ENCODE results near the gene SH3RF3.
"Not testable (repeated sequence)": the region's sequence is repeated elsewhere in the genome, so short reads cannot be mapped to it uniquely, and the experiment has no call there.

Gene SH3RF3

DNA sequence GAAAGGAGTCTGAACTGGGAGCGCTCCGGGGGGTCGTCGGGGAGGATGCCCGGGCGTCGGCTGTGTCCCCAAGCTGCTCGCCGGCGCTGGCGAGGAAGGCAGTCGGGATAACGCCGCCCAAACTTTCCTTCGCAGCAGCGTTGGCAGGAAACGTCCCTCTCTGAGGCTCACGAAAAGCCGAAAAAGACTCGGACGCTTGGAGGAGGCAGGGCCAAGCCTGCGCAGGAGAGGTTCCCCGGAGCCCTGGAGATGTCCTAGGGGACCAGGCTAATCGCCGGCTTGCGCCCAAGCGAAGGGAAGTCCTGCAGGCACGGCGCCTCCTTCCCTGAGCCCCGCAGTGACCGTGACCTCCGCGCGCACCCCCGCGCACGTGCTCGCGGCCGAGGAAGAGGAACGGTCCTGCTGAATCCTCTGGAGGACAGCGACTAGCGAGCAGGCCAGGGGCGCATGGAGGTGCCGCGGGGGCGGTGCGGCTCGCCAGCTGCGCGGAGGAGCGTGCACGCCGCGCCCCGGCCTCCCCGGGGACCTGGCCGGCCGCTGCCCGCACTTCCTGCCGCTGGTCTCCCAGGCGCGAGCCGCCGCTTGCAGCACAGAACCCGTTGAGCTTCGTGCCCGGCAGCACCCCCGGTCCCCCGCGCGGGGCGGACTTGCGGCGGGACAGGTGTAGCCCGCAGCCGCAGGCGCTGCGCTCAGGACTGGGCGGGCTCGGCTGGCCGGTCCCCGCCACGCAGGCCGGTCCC lies at the start of gene SH3RF3:
Gene SH3RF3, plus strand, starts transcription at position 590 of the 740 bp plus-strand sequence.
- DNase-seq (ENCODE audit: low read depth, low spot score): no peak

DNA sequence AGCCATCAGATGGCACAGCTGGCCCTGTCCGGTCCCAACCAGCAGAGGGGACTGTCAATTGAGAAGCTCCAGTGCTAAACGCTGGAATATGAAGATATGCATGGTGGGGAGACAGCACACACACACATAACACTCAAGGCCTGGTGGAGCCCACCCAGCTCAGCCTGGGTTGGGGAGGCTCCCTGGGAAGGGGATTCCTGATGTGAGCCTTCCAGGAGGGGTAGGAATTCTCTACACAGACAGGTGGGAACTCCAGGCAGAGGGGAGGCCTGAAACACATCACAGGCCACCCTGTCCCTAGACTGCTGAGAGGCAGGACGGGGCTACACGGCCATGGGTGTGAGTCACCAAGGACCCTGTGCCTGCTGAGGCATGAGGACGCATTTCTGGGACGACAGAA lies 49.4 kb upstream of the SH3RF3 start:
- no peak for DNase-seq (ENCODE audit: low read depth, low spot score)

DNA sequence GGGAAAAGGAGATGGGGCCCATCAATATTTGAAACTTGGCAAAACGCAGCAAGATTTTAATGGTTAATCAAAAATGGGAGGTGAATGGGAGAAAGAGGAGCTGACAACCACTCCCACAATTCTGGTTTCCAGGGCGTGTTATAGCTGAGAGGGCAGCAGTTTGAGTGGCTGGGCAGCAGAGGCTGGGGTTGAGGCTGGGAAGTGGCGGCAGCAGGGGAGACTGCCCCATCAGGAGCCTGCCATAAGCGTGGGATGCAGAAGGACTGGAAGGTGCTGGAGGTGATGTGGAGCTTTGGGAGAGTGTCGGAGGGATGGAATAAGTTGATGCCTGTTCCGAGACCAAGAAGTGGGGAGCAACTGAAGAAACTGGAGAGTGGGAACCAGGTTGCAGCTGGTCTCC lies 48.9 kb upstream of the SH3RF3 start:
- DNase-seq (ENCODE audit: low read depth, low spot score): no peak

DNA sequence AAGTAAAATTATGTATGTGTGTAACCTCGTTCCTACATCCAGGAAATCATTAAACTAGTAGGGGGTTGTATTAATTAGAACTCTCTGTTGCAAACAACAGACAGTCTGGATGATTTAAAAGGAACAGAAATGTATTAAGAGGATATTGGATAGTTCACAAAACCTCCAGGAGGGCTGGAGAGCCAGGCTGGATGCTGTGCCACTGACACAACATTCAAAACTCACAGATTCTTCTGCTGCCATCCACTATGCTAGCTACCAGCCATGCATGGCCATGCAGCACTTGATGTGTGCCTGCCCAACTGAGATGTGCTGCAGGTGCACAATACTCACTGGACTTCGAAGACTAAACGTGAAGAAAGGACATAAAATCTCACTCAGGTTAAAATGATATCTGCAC lies 48.2 kb upstream of the SH3RF3 start:
- DNase-seq (ENCODE audit: low read depth, low spot score): no peak

DNA sequence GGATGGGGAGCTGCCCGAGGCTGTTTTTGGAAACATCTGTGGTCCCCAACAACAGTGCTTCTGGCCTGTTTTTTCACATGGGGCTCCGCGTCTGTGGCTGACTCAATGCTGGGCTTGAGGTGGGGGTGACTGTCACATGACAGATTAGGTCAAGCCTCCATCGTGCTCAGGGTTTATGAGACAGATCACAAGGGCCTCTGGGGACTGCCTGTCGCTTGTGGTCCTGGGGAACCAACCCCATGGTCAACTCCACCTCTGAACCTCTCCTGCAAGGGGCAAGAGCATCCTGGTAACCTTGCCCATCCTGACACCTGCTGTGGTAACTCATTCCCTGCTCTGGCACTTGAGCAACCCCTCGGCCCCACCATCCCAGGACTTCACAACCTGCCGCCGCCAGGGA lies 47.6 kb upstream of the SH3RF3 start:
- DNase-seq (ENCODE audit: low read depth, low spot score): no peak

DNA sequence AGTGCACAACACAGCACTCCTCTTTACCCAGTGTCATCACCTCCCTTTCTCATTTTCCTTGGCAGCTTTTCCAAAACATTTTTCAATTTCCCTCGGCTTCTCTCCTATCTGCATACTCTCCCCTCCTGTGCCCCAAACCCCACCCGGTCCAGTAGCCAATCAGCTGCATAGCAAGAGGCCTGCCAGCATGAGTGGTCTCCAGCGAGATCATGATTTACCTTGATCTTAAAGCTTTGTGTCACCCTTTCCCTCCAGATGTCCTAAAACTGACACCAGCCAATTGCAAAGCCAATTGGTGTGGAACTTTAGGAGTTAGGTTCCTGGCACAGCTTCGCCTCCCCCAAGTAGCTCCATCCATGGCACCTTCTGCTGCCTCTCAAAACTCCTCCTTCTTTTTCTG lies 45.2 kb upstream of the SH3RF3 start:
- no peak for DNase-seq (ENCODE audit: low read depth, low spot score)

DNA sequence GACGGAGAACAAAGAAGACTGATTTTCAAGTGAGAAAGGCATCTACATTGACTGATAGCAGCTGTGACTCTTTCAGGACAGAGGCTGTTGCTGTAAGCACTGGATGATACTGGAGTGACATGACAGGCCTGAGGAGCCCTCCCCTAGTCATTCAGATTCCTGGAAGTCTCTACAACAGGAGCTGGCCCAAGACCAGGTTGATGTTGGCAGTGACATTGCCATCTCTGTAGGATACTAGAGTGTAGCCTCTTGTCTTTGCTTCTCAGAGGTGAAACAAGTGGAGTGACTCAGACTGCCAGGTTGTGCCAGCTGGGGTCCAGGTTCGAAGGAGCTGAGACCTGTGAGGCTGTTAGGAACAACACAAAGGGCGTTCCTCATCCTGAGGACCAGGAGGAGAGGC lies 44.7 kb upstream of the SH3RF3 start:
- no peak for DNase-seq (ENCODE audit: low read depth, low spot score)

DNA sequence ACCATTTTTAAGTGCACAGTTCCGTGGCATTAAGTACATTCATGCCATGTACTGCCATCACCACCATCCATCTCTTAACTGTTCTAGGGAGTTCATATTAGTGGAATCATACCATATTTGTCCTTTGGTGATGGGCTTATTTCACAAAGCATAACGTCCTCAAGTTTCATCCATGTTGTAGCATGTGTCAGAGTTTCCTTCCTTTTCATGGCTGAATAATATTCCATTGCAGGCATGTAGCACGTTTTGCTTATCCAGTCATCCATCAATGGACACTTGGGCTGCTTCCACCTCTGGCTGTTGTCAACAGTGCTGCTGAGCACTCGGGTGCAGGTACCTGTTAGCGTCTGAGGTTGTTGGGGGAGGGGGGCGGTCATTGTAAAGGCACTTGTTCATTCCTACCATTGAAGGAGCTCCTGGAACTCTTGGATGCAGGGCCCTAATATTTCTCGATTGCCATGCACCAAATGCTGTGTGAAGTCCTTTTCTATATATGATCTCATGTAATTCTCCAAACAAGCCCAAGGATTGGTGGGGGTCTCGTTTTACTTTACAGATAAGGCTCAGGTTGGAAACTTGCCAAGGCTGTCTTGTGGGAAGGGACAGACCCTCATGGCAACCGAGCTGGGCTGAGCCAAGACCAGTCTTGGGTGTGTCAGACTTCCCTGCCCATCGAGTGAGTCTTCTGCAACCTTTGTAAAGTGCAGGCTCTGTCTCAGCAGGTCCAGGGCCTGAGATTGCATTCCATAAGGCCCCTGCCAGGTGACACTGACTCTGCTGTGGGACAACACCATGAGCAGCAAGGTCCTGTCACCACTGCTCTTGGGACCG lies 42.9 kb upstream of the SH3RF3 start:
- DNase-seq (ENCODE audit: low read depth, low spot score): no peak

DNA sequence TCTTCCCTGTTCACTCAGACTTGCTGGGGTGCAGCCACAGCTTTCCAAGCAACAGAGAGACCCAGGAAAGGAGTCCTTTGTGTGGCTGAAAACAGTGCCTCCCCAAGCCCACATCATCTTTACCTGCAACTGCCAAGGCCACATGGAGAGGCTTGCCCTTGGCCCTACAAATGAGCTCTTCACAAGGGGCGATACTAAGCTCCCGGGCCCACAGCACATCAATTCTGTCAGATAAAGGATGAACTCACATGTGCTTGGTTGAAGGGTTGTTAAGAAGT lies 42.3 kb upstream of the SH3RF3 start:
- no peak for DNase-seq (ENCODE audit: low read depth, low spot score)

DNA sequence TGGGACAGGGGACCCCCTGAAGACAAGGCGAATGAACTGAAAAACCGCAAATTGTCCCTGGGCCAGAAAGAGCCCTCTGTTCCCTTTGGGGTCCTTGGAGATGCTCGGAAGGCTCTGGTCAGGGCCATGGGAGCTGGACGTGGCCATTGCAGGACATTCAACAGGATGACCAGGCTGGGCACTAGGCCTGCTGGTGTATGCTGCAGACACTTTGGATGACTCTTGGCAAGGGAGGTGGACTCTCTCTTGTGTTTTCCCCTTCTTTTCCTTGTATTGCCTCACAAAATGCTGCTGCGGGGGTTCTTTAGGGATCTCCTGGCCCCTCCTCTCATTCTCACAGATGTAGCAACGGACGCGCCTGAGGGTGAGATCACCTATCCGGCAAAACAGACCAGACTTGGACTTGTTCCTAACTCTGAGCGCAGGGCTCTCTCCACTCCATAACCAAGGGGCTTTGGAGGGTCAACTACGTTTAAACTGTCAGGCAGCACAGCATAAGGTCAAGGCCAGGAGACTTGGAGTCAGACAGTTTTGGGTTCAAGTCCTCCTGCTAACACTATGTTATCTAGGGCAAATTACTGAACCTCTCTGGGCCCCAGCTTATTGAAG lies 41.8 kb upstream of the SH3RF3 start:
- no peak for DNase-seq (ENCODE audit: low read depth, low spot score)

DNA sequence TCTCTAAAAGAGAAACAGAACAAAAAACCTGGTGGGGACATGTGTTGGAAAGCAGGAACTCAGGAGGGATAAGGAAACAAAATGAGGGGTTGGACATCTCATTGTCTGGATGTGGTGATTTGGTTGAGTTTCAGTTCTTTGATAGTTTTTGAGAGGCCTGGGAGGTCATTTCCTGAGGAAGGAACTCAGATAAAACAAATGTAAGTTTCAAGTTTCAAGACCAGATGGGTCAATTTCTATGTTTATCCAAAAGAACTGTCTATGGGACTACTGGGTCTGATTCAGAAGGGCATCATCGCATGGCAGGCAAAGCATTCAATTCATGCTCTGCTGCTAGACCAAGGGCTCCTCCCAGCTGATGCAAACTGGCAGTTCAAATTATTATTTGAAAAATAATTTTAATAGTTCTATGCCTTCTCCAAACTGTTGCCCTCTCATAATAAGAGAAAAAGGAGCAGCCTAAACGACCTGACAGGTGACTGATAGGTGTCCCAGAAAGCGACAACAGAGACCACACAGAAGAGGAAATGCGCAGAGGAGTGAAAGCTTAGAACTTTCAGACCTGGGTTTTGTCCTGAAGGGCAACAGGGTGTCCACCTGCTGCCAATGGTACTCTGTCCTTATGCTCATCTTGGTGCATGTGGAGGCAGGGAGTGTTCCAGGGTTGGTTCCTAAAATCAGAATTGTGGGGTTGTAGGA lies 39.3 kb upstream of the SH3RF3 start:
- DNase-seq (ENCODE audit: low read depth, low spot score): no peak

DNA sequence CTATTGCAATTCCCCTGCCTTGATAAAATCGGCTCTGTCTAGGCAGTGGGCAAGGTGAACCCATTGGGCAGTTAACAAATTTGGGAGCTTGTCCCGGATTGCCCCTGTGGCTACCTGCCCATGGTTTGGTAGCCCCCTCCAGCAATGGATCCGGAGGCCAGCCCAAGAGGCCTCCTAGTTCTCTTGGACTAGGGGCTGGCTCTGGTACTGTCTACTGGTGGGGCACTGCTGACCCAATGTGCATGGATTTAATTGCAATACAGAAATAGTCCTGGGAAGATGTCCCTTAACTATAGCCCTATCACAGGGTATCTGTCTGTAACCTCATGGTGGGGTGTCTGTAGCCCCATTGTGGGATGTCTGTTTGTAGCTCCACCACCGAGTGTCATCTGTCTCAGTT lies 37.5 kb upstream of the SH3RF3 start:
- DNase-seq (ENCODE audit: low read depth, low spot score): no peak

DNA sequence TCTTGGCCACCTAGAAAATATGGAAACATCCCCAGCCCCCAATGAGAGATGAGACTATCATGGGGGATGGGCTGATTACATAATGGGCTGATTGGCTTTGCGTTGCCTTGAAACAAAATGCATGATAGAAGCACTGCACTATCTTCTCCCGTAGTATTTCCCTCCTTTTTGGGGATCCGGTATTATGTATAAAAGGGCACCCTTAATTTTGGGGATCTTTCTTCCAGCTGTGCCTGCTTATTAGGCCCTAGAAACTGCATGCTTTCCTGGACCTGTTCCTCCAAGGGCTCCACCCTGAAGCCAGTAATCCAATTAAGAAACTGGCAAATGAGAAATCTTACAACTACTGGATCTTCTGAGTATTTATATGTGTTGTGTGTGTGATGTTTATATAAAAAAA lies 34.9 kb upstream of the SH3RF3 start:
- no peak for DNase-seq (ENCODE audit: low read depth, low spot score)

DNA sequence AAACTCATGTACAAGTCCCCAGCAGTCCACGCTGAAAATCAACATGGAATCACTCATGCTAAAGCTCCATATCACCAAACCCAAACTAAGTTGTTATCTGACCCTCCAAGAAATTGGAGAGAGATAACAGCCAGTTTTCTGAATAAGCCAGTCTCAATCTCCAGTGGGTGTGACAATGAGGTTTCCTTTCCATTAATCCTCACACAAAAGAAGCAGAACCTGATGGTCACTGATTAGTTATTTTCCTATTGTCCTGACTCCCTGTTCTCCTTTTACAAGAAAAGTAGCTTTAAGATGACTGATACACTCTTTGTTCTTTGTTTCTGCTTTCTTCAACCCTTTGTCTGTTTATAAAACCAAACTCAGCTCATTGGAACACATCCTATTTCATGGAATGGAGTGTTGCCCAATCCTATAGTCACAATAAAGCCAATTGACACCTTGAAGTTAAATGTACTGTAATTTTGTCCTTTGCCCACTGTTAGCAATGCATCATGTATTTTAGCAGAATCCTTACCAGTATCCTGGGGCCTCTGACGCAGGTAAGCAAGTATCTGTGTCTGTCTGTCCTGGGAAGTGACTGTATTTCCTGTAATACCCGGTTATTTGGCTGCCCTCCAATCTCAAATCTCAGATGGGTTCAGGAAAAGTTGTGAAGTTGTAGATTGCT lies 30.6 kb upstream of the SH3RF3 start:
- DNase-seq (ENCODE audit: low read depth, low spot score): no peak

DNA sequence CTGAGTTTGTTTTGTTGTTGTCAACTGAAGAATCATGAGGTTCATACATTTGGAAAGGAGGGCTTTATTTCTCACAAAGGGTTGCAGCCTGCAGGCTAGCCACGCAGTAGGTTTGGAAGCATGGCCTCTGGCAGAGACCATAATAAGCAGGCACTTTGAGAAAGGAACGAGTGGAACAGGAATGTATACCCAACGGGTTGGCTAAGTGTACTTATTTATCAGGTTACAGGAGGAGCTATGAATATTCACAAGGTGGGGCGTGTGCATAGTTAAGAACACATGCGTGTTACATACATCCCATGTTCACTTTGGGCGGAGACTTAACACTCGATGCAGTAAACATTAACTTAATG lies 30.1 kb upstream of the SH3RF3 start:
- DNase-seq (ENCODE audit: low read depth, low spot score): no peak

DNA sequence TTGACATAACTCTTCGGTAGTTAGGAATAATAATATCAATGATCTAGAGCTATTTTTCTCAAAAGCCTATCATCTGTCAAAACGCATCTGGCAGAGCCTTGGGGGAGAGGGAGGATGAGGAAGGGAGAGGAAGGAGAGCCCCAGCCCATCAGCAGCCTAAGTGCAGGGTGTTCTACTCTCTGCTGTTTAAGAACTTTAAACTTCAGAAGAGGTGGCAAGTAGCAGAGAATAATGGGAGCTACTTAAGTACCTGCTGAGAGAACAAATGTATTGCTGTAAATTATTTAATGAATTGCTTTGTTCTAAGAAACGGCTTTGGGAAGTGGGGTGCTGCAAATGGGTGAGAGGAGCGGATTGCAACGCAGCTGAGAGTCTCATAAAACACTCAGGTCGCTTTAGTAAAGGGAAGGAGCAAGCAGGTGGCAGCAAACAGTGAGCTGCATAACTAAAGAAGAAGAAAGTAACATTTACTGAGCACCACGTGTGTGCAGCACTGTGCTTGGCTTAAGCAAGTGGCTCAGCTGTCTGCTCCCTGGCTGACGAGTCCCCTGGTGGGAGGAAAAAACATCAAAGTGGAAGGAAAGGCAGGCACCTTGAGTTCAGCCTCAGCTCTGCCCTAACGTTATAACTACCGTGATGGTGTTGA lies 26.3 kb upstream of the SH3RF3 start:
- DNase-seq (ENCODE audit: low read depth, low spot score): peak; percentile 48

DNA sequence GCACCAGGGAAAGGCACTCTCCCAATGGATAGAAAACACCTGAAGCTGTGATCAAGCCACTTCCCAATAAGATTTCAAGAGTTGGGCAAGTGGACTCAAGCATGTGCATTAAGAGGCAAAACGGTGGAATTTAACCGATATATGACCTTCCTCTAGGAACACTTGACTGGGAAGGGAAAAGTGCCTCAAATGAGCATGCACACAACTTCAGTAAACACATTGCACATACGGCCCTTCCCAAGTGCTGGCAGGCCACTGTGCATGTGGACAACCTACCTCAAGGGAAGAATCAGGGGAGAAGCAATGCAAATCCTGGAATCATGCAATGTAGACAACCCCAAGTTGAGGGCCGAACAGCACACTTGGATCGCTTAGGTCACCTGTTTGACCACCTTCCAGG lies 23.9 kb upstream of the SH3RF3 start:
- DNase-seq (ENCODE audit: low read depth, low spot score): no peak

DNA sequence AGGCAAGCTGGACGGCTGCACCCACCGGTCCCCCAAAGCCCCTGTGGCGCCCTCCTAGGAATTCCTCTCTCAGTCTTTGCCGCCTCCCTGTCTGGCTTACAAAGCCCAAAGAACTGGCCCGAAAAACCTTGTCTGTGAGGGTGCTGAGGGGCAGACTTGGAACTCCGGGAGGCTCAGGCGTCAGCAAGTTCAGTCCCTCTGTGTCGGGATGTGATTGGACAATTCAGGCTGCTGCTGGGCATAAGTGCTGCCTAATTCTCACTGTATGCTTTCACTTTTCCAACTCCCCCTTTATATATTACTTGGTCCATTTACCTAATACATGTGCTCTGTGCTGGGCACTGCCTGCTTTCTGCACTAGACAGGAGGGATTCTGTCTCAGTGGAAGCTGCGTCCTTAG lies 20.3 kb upstream of the SH3RF3 start:
- no peak for DNase-seq (ENCODE audit: low read depth, low spot score)

DNA sequence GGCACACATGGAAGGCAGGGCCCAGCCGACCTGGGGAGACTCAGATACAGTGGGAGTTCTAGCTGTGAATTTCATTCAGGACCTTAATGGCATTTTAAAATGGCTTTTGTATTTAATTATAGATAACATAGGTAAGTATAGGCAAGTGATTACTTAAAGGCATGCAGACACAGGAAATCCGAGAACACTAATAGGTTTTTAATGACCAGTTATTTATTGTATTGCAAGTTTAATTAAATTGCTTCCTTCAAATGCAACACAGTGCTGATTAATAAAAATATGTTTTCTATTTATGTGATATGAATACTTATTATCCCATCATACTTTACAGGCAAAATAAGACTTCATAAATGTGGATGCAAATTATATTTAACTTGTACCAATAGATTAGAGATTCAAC lies 19.7 kb upstream of the SH3RF3 start:
- no peak for DNase-seq (ENCODE audit: low read depth, low spot score)

DNA sequence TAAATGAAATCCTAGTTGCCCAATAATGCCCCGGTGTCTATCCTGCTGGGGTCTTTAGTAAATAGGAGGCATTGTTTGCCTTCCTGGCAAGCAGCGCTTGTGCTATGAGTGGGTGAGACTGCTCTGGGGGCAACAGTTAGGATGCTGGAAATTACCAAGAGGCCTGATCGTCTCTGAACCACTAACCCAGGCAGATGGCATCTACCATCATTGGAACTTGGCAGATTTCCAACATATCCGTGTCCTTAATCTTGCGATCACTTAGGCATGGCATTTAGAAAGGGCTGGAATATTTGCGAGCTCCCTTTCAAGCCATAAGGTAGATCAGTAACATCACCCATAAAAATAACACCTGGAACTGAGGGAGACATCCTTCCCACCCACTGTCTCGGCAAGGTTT lies 18.8 kb upstream of the SH3RF3 start:
- DNase-seq (ENCODE audit: low read depth, low spot score): no peak

DNA sequence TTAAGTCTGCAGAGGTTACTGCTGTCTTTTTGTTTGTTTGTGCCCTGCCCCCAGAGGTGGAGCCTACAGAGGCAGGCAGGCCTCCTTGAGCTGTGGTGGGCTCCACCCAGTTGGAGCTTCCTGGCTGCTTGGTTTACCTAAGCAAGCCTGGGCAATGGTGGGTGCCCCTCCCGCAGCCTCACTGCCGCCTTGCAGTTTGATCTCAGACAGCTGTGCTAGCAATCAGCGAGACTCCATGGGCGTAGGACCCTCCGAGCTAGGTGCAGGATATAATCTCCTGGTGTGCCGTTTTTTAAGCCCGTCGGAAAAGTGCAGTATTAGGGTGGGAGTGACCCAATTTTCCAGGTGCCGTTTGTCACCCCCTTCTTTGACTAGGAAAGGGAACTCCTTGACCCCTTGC lies 11.8 kb upstream of the SH3RF3 start:
- not testable (repeated sequence) for DNase-seq (ENCODE audit: low read depth, low spot score)

DNA sequence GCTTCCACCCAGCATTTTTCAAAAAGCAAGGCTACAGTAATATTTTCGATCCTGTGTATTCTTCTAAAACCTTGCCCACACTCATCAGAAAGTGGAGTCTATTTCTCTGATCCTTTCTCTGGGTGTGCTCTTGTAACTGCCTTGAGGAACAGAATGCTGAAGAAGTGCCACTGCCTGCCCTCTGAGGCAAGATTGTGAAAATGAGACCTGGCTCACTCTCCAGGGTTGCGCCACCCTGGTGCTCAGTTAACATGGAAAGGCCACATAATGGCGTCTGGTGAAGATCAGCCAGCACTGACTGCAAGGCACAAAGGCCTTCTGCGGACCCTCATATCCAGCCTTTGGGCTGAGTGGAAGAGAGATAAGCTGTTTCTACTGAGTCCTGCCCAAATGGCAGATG lies 11.2 kb upstream of the SH3RF3 start:
- no peak for DNase-seq (ENCODE audit: low read depth, low spot score)
